Gastroesophageal sphincter (tissue), 3 donors: Measurements from ENCODE around the gene ZBED3.

ENCODE experiments used
- POLR2A ChIP-seq, 2 donors: fragments of 450-650 bp; IDR thresholded peaks; one replicate each; pipeline ENCODE4 v1.6.1; 2017; ENCODE audit warnings: antibody characterized with exemption in 2 of 2, mild to moderate bottlenecking in 2 of 2, moderate library complexity in 1 of 2
- TF ChIP-seq, protein P1 (sequence below), 4 experiments: fragments of 200-600 bp in 2 of 4; fragments of 450-650 bp in 2 of 4; sonication (generic) in 1 of 4; IDR thresholded peaks; one replicate each; pipeline ENCODE4 v1.5.1; 2017 to 2019; ENCODE audit warnings: antibody characterized with exemption in 4 of 4, mild to moderate bottlenecking in 2 of 4, moderate library complexity in 2 of 4

- no peak for TF ChIP-seq POLR2A (IDR thresholded peaks at IDR 0.05)
- TF ChIP-seq, protein P1, sequence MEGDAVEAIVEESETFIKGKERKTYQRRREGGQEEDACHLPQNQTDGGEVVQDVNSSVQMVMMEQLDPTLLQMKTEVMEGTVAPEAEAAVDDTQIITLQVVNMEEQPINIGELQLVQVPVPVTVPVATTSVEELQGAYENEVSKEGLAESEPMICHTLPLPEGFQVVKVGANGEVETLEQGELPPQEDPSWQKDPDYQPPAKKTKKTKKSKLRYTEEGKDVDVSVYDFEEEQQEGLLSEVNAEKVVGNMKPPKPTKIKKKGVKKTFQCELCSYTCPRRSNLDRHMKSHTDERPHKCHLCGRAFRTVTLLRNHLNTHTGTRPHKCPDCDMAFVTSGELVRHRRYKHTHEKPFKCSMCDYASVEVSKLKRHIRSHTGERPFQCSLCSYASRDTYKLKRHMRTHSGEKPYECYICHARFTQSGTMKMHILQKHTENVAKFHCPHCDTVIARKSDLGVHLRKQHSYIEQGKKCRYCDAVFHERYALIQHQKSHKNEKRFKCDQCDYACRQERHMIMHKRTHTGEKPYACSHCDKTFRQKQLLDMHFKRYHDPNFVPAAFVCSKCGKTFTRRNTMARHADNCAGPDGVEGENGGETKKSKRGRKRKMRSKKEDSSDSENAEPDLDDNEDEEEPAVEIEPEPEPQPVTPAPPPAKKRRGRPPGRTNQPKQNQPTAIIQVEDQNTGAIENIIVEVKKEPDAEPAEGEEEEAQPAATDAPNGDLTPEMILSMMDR (IDR thresholded peaks at IDR 0.05), result no peak
These were observed 46.1 kb upstream of the ZBED3 start for GRCh38 chr5:77133061-77133758.
